GM04504 (cell line): ENCODE measurements around the gene ARHGAP4.
A peak's percentile ranks its signal among the peaks of the same experiment; 100 is the strongest.

Experiments
- DNase-seq: peaks from one replicate; pipeline ENCODE4 v3.0.0-alpha.2; 2012; ENCODE audit warnings: low read depth

Gene ARHGAP4

GRCh38 chrX:153906126-153906917, 19.7 kb downstream of the ARHGAP4 start:
- no peak for DNase-seq

DNA sequence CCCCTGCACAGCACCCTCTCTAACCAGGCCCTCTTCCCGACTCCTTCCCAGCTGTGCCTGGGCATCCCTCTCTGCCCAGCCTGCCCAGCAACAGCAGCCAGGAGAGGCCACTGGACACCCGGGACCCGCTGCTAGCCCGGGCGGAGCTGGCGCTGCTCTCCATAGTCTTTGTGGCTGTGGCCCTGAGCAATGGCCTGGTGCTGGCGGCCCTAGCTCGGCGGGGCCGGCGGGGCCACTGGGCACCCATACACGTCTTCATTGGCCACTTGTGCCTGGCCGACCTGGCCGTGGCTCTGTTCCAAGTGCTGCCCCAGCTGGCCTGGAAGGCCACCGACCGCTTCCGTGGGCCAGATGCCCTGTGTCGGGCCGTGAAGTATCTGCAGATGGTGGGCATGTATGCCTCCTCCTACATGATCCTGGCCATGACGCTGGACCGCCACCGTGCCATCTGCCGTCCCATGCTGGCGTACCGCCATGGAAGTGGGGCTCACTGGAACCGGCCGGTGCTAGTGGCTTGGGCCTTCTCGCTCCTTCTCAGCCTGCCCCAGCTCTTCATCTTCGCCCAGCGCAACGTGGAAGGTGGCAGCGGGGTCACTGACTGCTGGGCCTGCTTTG, 20.5 kb downstream of the ARHGAP4 start:
- no peak for DNase-seq

- DNase-seq = no peak
These were observed 21.8 kb downstream of the ARHGAP4 start, which contains the start of gene AVPR2 for GRCh38 chrX:153903991-153904957. Gene AVPR2, plus strand, starts transcription at chrX:153904673. Its CDS starts 473 bp downstream, at chrX:153905146.

DNA sequence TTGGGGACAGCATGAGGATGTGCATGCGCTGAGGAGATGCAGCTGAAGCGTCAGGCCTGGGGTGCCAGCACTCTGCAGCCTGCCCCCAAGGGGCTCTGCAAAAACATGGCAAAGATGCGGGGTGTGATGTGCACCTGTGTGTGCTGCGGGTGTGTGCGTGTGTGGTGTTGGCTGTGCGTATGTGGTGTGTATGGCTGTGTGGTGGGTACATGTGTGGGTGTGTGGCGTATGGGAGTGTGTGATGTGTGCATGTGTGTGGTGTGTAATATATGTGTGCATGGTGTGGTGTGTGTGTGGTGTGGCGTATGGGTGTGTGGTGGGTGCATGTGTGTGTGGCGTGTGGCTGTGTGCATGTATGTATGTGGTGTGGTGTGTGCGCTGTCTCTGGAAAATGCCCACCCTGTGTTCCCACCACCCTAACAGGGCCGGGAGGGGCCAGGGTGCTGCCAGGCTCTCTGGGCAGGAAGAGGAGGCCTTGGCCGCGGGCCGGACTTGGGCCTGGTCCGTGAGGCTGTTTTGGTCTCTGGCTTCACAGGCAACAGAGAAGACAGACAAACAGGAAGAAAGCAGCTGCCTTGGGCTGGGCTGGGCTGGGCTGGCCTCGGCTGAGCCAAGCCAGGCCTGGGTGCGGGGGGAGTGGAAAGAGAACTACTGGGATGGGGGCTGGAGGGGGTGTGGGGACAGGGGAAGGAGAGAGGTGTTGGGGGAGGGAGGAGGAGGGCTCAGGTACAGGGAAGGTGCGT, 22.7 kb downstream of the ARHGAP4 start:
- DNase-seq = no peak

DNA sequence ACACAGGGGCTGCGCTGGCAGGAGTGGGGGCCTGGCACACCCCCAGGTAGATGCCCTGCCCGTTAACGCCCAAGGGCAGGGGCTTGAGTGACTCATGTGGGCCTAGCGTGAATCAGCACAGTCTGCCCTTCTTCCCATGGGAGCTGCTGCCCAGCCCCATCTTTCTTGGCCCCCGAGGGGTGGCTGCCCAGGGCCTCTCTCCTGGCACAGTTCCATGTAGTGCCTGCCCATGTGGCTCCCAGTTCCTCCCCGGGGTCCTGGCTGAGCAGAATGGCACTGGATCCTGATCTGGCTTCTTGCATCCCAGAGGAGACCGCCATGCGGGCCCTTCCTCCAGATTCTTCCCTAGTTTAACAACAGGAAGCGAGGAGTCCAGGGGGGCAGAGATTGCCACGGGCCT, 23.7 kb downstream of the ARHGAP4 start:
- no peak for DNase-seq

- no peak for DNase-seq
These were observed 24.3 kb downstream of the ARHGAP4 start for GRCh38 chrX:153901753-153902140.

- DNase-seq = peak; percentile 66
These were observed 25.0 kb downstream of the ARHGAP4 start for GRCh38 chrX:153900831-153901752.

DNA sequence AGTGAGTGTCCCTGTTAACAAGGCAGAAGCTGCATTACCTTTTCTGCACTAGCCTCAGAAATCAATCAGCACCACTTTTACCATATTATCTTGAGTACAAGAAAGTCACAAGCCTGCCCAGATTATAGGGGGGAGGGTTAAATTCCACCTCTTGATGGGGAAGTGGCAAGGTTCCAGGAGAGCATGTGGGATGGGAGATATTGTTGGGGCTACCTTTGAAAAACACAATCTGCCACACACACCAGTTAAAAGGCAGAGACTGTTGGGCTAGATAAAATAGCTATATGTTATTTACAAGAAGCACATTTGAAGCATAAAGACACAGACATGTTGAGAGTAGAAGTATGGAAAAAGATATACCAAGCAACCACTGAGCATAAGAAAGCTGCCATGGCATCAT, 28.2 kb downstream of the ARHGAP4 start:
- DNase-seq = no peak

- no peak for DNase-seq
These were observed 36.9 kb downstream of the ARHGAP4 start for GRCh38 chrX:153889123-153889522.

- DNase-seq = no peak
These were observed 37.7 kb downstream of the ARHGAP4 start for GRCh38 chrX:153888344-153888743.

DNA sequence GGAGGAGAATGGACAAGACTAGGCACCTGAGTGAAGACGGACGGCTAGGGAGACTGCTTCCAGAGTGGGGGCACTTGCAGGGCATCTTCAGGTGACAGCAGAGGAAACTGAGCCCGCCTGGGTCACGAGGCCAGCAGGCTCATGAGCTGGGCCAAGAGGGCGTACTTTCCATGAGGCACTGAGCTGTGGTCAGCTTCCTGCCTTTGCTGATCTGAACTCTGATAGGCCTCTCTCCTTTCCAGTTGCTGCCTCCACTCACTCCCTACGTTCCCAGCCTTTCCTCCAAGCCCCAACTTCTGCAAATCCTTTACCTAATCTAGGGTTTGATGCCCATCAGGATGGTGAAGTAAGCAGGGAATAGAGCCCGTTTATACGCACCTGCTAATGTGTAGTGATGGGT, 38.7 kb downstream of the ARHGAP4 start:
- DNase-seq = no peak

- DNase-seq = no peak
These were observed 39.1 kb downstream of the ARHGAP4 start for GRCh38 chrX:153886915-153887314.

DNA sequence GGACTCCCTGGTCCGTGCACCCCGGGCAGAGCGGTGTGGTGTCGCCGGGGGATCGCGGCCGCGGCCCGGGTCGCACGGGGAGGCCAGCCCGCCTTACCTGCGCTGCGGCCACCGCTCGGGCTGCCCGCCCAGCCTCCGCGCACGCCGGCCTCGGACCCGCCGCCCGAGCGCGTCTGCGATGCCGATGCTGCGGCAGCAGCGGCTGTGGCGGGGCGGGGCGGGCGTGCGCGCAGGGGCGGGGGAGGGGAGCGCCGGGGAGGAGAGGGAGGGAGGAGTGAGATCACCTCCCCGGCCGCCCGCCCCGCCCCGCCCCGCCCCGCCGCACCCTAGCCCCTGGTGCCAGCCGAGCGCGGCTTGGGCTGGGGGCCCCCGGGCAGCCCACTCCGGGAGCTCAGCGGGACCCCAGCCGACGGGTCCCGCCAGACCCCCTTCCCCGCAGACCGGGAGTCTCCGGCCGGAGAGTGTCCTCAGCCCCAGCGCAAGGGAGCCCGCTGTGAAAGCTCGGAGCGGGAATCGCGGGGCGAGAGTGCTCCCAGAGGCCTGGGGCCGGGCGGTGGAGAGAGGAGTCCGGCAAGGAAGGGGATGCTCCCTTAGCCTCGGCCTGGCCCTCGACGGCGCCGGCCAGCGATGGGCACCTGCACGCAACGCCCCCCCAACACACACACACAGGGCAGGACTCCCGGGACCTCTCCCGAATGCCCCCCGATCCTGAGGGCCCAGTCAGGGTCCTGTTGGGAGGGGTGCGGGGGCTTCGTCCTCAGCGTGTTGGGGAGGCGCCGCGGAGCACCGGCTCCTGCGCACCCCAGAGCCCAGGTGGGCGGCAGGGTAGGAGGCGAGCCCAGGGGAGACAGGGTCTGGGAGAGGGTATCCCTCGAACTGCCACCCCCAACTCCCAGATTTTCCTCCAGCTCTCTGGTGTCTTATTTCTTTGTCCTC, 39.8 kb downstream of the ARHGAP4 start, which contains the start of gene L1CAM:
Gene L1CAM, minus strand, starts transcription at position 206 of the 936 bp plus-strand sequence. CDS start 10,337 bp downstream, outside the sequence.
- no peak for DNase-seq

DNA sequence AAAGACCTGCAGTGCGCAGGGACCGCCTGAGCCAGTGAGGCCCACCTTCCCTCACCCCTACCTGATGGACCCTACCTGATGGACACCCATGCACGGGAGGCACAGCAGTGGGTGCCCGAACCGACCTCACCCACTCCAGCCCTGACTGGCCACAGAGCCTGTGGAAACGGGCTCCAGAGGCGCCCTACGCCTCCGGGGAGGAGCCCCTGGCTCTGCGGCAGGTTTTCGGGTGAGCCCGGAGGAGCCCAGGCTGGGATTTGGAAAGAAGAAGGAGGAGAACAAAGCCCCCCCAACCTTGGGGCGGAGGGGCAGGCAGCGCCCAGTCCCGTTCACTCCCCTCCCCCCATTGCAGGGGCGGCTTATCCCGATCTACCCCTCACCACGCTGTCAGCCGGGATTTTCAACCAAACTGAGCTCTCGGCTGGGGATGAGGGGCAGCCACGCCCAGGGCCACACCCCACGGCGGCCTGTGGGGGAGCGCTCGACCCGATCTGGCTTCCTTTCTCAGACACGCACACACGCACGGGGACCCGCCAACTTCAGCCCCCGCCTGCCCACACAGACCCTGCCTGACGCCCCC, 40.8 kb downstream of the ARHGAP4 start:
- no peak for DNase-seq

DNA sequence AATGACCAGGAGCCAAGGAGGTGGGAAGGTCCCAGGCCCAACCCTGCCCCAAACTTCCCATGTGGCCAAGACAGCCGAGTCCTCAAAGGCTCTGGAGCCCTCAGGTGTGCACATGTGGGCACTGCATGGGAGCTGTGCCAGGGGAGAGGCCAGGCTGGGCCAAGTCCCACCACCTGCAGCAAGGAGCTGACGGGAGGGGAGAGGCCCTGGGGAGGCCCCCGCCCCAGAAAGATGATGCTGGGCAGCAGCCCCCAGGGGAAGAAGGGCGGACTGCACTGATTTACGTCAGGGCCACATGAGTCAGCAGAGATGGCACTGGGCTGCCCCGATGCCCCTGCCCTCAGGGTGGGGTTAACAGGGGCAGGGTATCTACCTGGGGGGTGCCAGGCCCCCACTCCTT, 41.5 kb downstream of the ARHGAP4 start:
- DNase-seq = no peak

DNA sequence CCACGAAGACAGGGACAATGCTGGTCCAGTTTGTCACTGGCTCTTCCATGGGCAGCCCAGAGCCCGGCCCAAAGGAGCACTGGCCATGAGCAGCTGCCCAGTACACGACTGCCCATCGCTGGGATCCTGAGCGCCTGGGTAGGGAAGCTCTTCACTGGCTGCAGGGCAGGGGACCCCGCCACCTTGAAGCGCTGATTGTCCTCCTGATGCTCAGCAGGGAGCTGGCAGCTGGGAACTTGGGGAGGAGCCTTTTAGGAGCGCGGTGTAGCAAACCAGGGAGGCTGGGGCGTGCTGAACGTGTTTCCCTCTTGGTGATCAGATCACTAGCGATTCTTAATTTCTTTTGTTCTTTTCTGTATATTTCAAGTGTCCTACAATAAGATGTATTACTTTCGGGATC, 41.9 kb downstream of the ARHGAP4 start:
- no peak for DNase-seq

GRCh38 chrX:153883163-153883843, 42.8 kb downstream of the ARHGAP4 start:
- no peak for DNase-seq

DNA sequence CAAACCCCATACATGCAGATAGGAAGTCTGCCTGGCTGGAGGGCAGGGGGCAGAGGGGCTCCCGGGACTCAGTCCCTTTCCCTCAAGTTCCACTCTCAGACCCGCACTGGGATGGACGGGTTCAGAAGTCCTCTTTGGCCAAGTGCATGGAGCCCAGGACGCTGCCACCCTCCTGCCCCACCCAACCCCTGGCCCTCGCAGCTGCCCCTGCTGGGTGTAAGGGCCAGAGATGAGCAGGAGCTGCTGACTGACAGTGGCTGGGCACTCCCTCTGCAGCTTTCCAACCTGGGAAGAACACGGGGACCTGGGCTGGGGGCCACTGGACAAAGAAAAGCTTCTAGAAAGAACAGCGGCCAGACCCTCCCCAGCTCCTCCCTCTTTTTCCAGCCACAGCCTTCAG, 43.5 kb downstream of the ARHGAP4 start:
- no peak for DNase-seq
